Breast epithelium (tissue), 4 donors: ENCODE results near the gene TMEM17. TPM values are rescaled to one million over a fixed set of nuclear protein-coding genes. Genes with fewer than 3 reads are reported as not detected.

Source experiments
- DNase-seq, 2 donors: peaks; one replicate each; pipeline ENCODE4 v3.0.0-alpha.2; 2019; ENCODE audit warnings: low spot score in 2 of 2
- H3K27ac ChIP-seq, 2 donors: fragments of 200-600 bp; sonication (generic) in 1 of 2; one replicate each; pipeline ENCODE4 v1.5.1; 2016 to 2019; ENCODE audit warnings: mild to moderate bottlenecking in 1 of 2
- H3K27me3 ChIP-seq, 2 donors: fragments of 200-600 bp; sonication (generic) in 1 of 2; one replicate each; pipeline versions ENCODE4 v1.5.1 to v1.6.0; 2017 to 2019; ENCODE audit warnings: control low read depth in 1 of 2, mild to moderate bottlenecking in 1 of 2
- H3K36me3 ChIP-seq: fragments of 200-600 bp; one replicate; pipeline ENCODE4 v1.5.1; 2019
- H3K4me1 ChIP-seq, 2 donors: fragments of 200-600 bp; sonication (generic); one replicate each; pipeline ENCODE4 v1.5.1; 2016 to 2019; ENCODE audit warnings: control low read depth in 1 of 2
- H3K4me3 ChIP-seq, 3 donors: fragments of 200-600 bp; sonication (generic); 1 replicate in 2 of 3; 2 replicates in 1 of 3; pipeline ENCODE4 v1.5.1; 2016 to 2019; ENCODE audit warnings: mild to moderate bottlenecking in 3 of 3, moderate library complexity in 2 of 3
- H3K9me3 ChIP-seq, 2 donors: fragments of 200-600 bp; sonication (generic) in 1 of 2; one replicate each; pipeline ENCODE4 v1.5.1; 2016 to 2019; ENCODE audit warnings: control low read depth in 1 of 2
- POLR2A ChIP-seq: fragments of 450-650 bp; IDR thresholded peaks from one replicate; pipeline ENCODE4 v1.6.1; 2016; ENCODE audit warnings: antibody characterized with exemption, mild to moderate bottlenecking, moderate library complexity
- POLR2AphosphoS5 ChIP-seq, 3 donors: sonication (generic); formaldehyde crosslinking; IDR thresholded peaks; one replicate each; pipeline ENCODE4 v1.6.1; 2017; ENCODE audit warnings: antibody characterized with exemption in 3 of 3
- intact Hi-C: fragments of 100-400 bp; cut with DNase I; formaldehyde crosslinking; loops from one replicate; pipeline ENCODE4 v1.15.1; 2023; ENCODE audit warnings: low total_unique reads
- total RNA-seq, 3 donors: library from RNA; depleted of rRNA; stranded (reverse); fragments of >200 nt; gene quantifications; one replicate each; pipeline ENCODE4 v1.1.0, GENCODE V29; 2016
- TF ChIP-seq, protein P1 (sequence below), 3 donors: fragments of 450-650 bp; IDR thresholded peaks; one replicate each; pipeline ENCODE4 v1.5.1; 2016 to 2017; ENCODE audit warnings: antibody characterized with exemption in 3 of 3, mild to moderate bottlenecking in 3 of 3, moderate library complexity in 3 of 3

The TMEM17 gene, protein sequence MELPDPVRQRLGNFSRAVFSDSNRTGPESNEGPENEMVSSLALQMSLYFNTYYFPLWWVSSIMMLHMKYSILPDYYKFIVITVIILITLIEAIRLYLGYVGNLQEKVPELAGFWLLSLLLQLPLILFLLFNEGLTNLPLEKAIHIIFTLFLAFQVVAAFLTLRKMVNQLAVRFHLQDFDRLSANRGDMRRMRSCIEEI
- 1 to 10 TPM in 2 of 3 donors, under 1 TPM in 1; 0.33 to 3.4 (median 2.3) TPM for total RNA-seq

DNA sequence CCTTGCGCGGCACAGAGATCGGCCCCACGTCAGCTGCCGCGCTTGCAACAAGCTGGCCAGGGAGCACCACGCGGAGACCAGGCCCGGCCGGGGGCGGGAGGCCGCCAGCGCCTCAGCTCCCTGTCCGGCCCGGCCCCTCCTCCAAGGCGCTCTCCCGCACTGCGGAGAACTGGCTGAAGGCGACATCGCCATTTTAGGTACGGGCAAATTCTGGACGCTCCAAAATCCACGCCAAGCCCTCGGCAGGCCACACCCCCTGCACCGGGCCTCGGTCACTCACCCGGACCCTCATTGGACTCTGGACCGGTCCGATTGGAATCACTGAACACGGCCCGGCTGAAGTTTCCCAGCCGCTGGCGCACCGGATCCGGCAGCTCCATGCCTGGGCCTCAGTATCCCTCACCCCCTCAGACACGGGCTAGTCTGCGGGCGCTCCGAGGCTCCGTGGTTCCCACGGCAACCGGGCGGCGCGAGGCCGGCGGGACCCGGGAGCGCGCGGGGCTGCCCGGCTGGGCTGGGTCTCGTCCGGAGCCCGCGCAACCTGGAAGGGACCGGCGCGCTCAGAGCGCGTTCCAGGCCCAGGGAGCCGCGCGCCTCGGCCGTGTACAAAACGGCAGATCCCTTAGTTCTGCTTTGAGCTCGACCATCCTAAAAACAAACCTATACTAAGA is at the start of gene TMEM17:
TMEM17 (minus strand) TSS at position 446 of the 671 bp plus-strand sequence; CDS start at position 380, 66 bp downstream.
- TF ChIP-seq, protein P1, sequence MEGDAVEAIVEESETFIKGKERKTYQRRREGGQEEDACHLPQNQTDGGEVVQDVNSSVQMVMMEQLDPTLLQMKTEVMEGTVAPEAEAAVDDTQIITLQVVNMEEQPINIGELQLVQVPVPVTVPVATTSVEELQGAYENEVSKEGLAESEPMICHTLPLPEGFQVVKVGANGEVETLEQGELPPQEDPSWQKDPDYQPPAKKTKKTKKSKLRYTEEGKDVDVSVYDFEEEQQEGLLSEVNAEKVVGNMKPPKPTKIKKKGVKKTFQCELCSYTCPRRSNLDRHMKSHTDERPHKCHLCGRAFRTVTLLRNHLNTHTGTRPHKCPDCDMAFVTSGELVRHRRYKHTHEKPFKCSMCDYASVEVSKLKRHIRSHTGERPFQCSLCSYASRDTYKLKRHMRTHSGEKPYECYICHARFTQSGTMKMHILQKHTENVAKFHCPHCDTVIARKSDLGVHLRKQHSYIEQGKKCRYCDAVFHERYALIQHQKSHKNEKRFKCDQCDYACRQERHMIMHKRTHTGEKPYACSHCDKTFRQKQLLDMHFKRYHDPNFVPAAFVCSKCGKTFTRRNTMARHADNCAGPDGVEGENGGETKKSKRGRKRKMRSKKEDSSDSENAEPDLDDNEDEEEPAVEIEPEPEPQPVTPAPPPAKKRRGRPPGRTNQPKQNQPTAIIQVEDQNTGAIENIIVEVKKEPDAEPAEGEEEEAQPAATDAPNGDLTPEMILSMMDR (IDR thresholded peaks at IDR 0.05): no peak
- peak; percentile 61 to 70 (median 63) for TF ChIP-seq POLR2AphosphoS5 (IDR thresholded peaks at IDR 0.05)
- intact Hi-C loops: no loop called here
- H3K4me1 ChIP-seq: no peaks in the 10 kb centered on the region
- H3K27ac ChIP-seq: peak within 1 kb of the TSS; percentile 94
- DNase-seq: peak; percentile 80 to 86
- H3K36me3 ChIP-seq: no peaks in the 10 kb centered on the region
- H3K4me3 ChIP-seq: peak within 1 kb of the TSS; percentile 65 to 73 (median 69)
- H3K27me3 ChIP-seq: no peaks in the 10 kb centered on the region
- no peaks in the 10 kb centered on the region for H3K9me3 ChIP-seq

DNA sequence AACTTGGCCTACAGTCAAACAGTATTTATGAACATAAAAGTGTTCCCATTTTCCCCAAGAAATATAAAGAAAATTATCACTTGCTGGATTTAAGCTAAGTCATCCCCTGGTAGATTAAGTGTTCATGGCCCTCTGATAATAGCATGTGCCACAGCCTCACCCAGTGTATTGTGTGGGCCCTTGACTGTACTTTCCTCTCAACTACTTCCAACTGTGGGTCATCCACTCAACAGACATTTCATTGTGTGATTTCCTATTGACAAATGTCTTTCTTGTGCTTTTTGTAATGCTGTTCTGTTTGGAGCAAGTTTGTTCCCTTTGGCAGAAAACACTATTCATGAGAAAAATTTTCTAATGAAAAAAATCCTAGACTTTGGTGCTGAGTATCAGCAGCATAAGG is 48.4 kb upstream of the TMEM17 start:
- Histone ChIP-seq H3K4me3 (no peak overlapping the region), H3K27me3 (no peaks in the 10 kb centered on the region)
- intact Hi-C loops: no loop called here

DNA sequence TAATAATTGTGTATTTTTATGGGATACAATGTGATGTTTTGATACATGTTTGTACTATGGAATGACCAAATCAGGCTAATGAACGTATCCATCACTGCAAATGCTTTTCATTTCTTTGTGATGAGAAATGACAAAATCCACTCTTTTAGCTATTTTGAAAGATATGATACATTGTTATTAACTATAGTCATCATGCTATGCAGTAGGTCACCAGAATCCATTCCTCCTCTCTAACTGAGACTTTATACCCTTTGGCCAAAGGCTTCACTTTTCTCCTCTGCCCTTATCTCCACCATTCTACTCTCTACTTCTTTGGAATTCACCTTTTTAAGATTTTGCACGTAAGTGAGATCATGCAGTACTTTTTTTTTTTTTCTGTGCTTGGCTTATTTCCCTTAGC is 44.5 kb upstream of the TMEM17 start:
- no peaks in the 10 kb centered on the region for H3K36me3 ChIP-seq
- TF ChIP-seq POLR2AphosphoS5 (IDR thresholded peaks at IDR 0.05): no peak
- no peak for TF ChIP-seq POLR2A
- TF ChIP-seq, protein P1 (IDR thresholded peaks at IDR 0.05): no peak
- no peak overlapping the region for H3K27ac ChIP-seq
- H3K27me3 ChIP-seq: no peaks in the 10 kb centered on the region
- intact Hi-C loops: no loop called here
- H3K4me1 ChIP-seq: no peaks in the 10 kb centered on the region
- no peaks in the 10 kb centered on the region for H3K9me3 ChIP-seq
- H3K4me3 ChIP-seq: no peak overlapping the region
- DNase-seq: no peak

More for the DNA sequence above, 48.4 kb upstream of the TMEM17 start:
- no peaks in the 10 kb centered on the region for H3K36me3 ChIP-seq
- H3K27ac ChIP-seq: no peak overlapping the region
- DNase-seq: no peak
- no peak for TF ChIP-seq POLR2AphosphoS5 (IDR thresholded peaks at IDR 0.05)
- no peak for TF ChIP-seq POLR2A
- TF ChIP-seq, protein P1 (IDR thresholded peaks at IDR 0.05): no peak
- H3K9me3 ChIP-seq: no peaks in the 10 kb centered on the region
- no peaks in the 10 kb centered on the region for H3K4me1 ChIP-seq

DNA sequence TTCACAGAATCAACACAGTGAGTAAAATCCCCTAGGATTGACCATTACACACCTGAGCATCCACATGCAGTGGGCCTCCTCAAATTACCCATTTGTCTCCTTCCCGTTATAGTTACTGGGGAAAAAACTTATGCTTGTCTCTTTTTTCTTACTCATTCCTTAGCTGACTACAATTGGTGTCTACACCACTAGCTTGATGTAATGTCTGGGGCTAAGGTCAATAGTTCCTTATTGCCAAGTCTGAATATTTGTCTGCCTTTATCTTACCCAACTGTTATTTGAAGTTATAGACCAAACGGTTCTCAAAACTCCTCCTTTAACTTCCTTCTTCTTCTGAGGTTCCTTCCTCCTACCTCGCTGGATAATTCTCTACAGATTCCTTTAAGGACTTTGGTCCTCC is 41.9 kb upstream of the TMEM17 start:
- TF ChIP-seq POLR2AphosphoS5 (IDR thresholded peaks at IDR 0.05): no peak
- Histone ChIP-seq H3K36me3 (no peaks in the 10 kb centered on the region), H3K27ac (no peak overlapping the region), H3K9me3 (no peaks in the 10 kb centered on the region), H3K4me3 (no peak overlapping the region), H3K4me1 (no peaks in the 10 kb centered on the region), H3K27me3 (no peaks in the 10 kb centered on the region)
- intact Hi-C loops: no loop called here
- no peak for DNase-seq

DNA sequence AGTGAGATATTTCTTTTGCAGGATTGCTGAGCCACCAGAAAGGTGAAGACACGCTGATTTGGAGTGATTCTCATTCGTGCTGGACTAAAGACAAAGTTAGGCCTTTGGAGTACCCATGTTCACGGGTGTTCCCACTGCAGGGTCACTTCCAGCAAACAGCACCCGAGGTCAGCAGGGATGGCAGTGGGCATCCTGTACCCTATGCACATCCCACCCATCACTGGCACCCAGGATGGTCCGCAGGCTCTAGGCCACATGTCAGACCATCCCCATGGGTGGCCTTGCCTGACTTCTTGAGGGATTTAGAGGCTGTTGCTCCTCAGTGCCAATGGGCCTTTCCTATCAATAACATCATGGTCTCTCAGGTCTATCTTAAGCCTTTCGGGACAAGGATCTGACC is 39.3 kb upstream of the TMEM17 start:
- no peak for DNase-seq
- H3K36me3 ChIP-seq: no peaks in the 10 kb centered on the region
- intact Hi-C loops: no loop called here
- no peak overlapping the region for H3K4me3 ChIP-seq
- H3K27me3 ChIP-seq: no peaks in the 10 kb centered on the region
- no peaks in the 10 kb centered on the region for H3K9me3 ChIP-seq
- TF ChIP-seq, protein P1 (IDR thresholded peaks at IDR 0.05): no peak
- TF ChIP-seq POLR2A (no peak), POLR2AphosphoS5 (IDR thresholded peaks at IDR 0.05) (no peak)
- H3K4me1 ChIP-seq: no peaks in the 10 kb centered on the region
- H3K27ac ChIP-seq: no peak overlapping the region
